Cortex of kidney (tissue), 1 donor: ENCODE data around the gene ASB8.

ENCODE experiments used
- DNase-seq: peaks from one replicate; lab custom pipeline; 2025; lab: John Stamatoyannopoulos, UW

ASB8 gene, protein sequence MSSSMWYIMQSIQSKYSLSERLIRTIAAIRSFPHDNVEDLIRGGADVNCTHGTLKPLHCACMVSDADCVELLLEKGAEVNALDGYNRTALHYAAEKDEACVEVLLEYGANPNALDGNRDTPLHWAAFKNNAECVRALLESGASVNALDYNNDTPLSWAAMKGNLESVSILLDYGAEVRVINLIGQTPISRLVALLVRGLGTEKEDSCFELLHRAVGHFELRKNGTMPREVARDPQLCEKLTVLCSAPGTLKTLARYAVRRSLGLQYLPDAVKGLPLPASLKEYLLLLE

DNA sequence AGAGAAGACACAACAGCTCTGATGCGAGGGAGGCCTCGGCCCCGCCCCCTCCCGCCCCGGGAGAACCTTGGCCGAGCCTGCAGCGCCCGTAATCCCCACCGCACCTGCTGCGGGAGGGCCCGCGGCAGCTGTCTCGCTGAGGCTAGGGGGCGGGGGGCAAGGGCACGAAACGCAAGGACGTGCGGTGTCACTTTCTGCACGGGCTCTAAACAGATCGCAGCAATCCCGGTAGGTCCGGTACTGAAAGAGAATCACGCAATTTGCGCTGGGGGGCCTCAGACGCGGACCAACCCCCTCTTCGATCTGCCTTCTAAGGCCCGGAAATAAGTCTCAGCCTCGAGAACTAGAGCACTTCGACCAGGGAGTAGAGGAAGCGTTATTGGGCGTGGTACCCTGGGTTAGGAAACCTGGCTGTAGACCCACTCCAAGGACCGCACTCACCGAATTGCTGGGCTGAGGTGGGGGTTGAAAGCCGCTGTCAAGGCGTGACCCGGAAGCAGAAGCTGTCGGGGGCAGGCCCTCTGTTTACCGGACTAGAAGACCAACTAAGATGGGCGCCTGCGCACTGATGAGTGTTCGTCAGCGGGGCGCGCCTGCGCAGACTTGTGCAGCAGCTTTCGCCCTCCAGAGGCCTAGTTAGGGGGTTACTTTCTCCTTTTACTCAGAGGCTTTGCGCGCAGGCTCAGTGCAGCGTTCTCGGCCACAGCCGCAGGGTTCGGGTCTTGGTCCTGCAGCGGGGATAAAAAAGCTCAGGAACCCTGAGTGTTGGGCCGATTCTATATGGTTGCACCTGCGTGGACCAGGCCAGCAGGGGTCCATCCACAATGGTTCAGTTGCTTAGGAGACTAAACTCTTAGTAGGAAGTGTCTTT lies at the start of gene ASB8:
TSS of gene ASB8 (minus strand) at position 498 of the 871 bp plus-strand sequence. CDS start 4,019 bp downstream, outside the sequence.
- DNase-seq: peak; percentile 83

DNA sequence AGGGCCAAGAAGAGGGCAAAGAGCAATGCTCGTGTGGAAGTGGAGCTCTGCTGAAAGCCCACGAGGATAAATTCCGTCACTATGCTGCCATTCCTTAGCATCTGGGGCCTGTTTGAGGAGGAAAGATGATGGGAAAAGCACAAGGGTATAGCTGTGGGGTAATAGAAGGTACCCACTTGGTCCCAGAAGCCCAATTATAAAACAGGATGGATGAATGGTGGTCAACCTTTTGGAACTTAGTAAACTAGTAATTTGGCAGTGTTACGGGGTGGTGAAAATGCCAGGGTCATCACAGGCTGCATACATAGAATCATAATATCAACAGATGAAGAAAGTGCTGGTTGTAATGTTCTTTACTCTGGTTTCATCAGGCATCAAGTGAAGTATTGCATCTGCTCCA lies 45.9 kb upstream of the ASB8 start, which contains the start of gene OR10AD1:
TSS of gene OR10AD1 (minus strand) at position 101 of the 400 bp plus-strand sequence. CDS start at position 101, 0 bp downstream.
- DNase-seq: no peak

DNA sequence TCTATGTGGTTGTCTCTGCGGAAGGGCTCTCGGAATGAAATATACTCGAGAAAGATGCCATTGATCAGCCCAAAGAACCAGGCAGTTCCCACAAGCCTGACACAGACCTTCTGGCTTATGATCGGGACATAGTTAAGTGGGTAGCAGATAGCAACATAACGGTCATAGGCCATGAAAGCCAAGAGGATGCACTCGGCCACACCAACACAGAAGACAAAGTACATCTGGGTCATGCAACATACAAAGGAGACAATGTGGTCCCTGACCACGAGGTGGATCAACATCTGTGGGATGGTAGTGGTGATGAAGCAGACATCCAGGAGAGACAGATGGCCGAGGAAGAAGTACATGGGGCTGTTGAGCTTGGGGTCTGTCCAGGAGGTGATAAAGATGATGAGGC lies 45.5 kb upstream of the ASB8 start:
- no peak for DNase-seq

DNA sequence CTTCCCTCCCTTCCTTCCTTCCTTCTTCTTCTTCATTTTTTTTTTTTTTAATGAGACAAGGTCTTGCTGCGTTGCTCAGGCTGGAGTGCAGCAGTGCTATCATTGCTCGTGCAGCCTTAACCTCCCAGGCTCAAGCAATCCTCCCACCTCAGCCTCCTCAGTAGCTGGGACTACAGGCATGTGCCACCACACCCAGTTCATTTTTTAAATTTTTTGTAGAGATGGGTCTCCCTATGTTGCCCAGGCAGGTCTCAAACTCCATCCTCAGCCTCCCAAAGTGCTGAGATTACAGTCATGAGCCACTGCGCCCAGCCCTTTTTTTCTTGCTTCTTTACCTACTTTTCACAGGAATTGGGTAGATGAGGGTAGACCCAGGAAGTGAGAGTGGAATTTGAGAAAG lies 44.2 kb upstream of the ASB8 start:
- DNase-seq: no peak

DNA sequence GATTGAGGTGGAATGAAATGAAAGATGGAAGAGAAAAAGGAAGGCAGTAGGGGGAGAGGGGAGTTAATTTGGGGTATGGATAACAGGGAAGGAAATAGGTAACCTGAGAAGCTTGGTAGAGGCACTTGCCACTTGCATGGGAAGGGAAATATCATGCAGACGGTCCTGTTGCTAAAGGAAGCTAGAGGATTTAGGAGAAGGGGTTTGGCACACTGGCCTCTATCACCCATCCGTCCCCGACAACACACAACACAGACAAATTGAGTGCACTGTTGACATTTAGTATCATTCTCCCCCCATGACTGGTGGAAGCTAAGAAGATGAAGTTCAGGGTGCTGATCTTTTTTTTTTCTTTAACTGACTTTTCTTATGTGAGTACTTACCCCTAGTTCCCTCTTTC lies 43.8 kb upstream of the ASB8 start:
- no peak for DNase-seq

DNA sequence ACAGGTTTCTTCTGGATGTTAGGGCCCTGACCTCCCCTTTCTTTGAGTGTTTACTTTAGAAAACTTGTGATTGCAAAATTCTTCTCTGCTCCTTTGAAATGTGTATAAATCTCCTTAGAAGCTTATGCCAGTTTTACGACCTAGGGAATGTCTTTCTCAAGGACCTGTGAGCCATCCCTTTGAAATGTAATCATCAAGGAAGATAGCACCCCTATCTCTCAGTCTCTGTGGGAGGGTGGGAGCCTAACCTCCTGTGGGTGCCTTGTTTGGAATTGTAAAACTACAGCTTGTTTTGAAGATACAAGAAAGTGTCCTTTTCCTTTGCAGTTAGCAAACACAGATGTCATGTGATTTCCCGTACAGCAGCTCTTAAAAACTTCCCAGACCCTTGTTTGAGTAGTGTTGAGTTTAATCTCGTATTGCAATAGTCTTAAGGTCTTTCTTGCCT lies 42.5 kb upstream of the ASB8 start:
- DNase-seq: no peak

DNA sequence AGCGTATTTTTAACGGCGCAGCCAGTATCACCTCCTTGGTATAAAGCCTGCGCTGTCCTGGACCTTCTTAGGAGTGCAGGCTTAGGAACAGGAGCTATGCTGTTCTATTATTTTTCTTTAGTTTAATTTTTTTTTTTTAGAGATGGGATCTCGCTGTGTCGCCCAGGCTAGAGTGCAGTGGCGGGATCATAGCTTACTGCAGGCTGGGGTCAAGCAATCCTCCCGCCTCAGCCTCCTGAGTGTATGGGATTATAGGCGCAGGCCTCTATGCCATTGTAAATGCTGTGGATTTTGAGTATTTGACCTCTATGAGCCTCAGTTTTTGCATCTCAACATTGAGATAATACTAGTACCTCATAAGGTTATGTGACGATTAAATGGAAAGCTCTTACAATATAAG lies 41.7 kb upstream of the ASB8 start:
- no peak for DNase-seq

DNA sequence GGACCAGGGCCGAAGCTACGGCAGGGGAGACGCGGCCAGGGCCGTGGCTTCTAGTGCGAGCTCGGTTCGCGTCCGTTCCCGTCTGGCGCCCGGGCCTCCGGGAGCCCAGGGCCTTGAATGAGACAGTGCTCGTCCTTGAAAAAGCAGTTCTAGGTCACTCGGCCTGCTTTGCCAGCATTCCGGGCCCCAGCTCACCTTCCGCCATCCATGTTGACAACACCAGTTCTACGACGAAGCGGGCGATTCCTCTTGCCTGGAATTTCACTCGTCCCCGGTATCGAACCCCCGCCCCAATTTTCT lies 41.3 kb upstream of the ASB8 start:
- no peak for DNase-seq

DNA sequence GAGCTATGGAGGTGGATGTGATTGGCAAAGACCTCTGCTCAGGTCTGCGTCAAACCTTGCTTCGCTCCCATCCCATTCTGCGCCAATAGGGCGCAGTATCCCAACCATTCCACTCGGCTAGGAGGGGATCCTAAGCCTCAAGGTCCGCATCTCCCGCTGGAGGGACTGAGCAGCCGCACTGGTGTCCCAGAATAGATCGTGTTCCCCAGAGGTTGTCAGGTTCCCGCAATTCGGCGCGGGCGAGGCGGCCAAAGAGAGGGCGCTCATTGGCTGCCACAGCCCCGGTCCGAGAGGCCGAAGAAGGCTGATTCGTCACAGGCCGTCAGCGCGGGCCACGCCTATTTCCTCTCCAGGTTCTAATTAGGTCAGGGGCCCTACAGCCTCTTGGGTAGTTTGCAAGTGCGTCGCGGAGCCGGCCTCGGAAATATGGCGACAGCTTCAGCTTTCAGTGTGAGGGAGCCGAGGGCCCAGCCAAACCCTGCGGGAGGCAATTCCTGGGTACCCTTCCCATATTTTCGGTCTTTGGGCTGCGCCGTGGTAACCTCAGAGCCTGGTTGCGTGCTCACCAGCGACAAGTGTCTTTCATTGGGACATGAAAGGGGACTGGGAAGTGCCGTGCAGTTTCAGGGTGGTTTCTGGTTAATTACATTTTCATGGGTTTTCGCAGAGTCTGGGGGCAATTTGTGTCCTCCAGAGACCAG lies 40.8 kb upstream of the ASB8 start:
- no peak for DNase-seq

DNA sequence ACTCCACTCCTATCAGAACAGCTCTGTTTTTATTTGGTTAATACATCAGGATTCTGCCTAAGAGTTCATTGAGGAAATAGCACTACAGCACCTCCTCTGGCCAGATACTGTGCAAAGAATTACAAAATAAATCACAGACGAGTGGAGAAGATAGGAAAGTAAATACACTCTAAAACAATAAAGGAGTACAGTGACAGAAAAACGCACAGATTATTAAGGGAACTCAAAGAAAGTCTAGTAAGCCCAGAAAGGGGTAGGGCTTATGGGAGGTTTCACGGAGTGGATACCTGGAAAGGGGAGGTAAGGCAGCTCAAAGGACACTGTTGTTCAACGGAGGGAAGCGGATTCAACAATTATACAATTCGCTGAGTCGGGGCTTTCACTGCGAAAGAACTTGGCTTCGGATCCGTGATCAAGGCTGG lies 40.2 kb upstream of the ASB8 start:
- DNase-seq: no peak

DNA sequence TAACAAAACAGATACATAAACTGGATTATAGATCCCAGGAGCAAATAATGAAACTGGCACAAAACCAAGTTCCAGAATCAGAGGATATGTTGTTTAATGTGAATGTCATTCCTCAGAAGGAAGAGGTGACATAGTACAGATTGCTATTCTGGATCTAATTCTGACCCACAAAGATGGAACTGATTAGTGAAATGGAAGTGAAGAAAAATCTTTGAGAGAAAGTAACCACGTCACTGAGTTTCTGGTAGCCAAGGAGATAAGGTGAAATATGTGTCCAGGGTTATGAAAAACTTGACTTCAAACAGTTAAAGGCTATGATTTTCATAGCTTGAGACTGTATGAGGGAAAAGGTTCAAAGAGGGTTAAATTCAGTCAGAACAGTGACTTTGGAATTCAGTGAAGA lies 37.5 kb upstream of the ASB8 start:
- DNase-seq: no peak

DNA sequence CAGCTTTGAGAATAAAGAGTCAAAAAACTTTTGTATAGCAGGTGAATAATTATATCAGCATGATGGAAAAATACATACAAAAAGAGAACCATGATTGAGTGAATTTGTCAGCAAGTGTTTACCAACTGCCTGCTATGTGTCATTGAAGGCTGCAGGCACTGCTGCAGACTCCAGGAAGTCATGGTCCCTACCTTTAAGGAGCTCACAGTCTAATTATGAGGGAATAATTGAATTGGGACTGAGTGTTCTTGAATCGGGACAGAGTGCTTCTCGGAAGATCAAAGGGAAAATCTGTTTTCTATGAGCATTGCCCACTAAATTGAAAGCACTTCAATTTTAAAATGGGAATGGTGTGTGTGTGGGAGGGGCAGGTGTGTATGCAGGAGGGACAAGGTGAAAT lies 36.3 kb upstream of the ASB8 start:
- no peak for DNase-seq

DNA sequence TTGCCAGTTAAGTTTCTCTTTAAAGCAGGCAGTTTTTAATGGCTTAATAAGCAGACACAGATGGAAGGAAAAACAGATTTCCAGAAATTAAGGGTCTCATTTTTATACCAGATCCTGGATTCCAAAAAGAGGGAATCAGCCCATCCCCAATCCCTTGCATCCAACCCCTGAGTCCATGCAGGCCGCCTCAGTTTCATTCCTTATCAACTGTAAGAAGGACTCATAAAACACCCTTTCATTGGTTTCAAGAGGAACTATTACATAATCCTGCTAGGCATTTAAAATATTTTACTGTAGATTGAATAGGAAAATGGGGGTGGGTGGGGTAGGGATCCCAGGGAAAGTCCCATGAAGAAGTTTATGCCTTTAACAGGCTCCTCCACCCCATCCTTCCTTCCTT lies 35.5 kb upstream of the ASB8 start:
- DNase-seq: no peak

DNA sequence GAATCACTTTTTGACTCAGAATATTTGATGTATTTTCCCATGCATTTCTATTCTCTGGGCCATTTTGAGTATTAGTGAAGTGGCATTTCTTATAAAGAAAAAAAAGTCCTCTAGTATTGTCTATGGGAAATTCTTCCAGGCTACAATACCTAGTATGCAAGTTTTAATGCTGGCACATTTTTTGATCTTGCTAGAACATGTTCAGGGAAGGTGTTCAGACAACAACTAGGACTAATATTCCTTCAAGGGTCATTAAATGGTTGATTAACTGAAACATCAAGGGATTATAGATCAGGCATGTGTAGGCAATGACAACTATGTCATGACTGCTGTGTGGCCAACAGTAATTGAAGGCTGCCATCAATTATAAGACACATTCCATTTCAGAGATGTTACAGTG lies 33.8 kb upstream of the ASB8 start:
- no peak for DNase-seq

DNA sequence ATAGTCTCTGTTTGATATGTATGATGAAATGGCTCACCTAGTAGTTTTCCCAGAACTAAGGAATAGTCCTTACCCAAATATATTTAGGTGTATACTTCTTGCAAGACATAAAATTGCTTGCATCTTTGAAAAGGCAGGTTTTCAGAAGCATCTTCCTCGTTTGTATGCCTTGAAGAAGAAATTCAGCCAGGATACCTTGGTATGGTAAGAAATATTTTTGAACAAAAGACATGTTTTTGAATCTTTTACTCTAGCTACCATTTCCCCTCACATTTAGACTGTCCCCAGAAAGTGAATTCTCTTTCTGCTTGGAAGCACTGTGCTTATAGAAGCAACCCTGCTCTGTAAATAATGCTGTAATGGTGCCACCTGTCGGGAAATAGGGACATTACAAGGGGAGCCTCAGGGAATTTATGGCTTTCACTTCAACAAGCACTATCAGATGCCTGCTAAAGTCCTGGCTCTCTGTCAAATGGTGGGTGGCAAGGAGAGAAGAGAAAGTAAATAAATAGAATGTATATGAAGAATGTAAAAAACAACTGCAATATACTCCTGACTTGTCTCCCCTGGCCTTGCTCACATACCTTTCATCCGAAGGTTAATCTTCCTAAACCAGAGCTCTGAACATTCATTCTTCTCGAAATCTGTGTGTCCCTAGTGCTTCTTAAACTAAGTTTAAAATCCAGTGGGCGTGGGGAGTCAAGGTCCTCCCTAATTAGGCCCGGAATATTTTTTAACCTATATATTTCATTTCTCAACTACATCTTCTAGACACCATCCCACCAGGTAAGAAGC lies 32.2 kb upstream of the ASB8 start:
- DNase-seq: no peak

DNA sequence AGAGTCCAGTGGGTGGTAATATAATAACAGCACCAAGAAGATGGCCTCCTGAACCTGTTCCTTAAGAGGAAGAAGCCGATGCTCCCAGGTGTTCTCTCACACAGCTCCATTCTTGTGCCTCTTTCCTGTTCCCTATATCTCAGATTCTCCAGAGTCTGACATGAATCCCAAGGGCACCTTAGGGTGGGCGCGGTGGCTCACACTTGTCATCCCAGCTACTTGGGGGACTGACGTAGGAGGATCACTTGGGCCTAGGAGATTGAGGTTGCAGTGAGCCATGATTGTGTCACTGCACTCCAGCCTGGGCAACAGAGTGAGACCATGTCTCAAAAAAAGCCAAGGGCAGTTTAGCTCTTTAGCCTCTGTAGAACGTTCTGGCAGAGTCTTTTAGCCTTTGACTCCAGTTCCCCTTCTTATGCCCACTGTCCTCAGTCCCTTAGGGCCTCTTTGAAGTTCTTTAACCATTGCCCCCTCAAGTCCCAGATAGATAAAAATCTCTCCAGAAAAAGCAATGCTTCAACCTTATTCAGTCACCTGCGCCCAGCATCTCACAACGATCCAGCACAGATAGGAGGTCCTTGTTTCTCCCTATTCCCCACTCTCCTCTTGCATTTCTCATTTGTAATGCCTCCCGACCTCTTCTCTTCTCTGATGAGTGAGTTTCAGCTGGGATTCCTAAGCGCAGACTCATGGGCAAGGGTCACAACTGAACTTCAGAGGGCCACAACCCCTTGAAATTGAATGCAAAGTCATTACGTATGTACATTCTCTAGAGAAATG lies 30.8 kb upstream of the ASB8 start:
- DNase-seq: no peak

DNA sequence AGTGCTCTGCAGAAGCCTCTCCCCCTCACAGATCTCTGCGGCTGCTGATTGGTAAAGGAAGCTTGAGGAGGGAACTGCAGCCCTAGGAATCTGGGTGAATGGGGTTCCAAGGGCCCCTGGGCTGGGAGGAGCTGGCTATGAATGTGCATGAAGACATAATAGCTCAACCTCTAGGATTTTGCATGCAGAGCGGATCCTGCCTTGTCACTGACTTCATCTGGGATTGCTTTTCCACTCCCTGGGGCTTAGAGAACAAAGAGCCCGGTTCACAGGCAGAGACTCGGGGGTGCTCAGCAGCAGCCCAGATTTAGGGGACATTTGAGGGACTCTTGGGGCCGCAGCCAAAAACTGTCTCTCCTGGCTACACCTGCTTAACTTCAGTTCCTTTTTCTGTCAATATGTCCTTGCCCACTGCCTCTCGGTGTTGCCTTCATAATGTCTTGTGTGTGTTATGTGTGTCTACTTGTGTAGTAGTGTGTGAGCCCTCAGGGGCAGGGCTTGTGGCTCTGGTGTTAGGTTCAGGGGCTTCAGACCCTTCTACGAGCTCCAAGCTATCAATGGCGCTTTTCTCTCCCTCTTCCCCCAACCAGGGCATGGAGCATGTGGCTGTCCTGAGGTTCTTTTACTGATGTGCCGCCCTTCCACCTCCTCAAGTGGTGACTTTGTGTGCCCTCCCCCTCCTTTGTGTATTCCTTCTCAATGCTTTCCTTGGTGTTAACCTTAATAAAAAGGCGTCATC lies 28.0 kb upstream of the ASB8 start:
- no peak for DNase-seq

DNA sequence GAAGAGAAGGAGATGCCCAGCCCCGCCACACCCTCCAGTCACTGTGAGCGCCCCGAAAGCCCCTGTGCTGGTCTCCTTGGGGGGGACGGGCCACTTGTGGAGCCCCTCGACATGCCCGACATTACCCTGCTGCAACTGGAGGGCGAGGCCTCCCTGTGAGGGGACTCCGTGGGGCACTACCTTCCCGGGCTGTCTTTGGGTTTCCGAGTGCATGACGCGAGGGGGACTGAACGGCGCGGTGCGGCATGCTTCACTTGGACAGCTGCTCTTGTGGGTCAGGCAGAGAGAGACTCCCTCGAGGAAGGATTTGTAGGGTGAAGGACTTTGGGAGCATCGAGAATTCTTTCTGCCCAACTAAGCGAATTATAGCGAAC lies 27.2 kb upstream of the ASB8 start:
- DNase-seq: no peak

DNA sequence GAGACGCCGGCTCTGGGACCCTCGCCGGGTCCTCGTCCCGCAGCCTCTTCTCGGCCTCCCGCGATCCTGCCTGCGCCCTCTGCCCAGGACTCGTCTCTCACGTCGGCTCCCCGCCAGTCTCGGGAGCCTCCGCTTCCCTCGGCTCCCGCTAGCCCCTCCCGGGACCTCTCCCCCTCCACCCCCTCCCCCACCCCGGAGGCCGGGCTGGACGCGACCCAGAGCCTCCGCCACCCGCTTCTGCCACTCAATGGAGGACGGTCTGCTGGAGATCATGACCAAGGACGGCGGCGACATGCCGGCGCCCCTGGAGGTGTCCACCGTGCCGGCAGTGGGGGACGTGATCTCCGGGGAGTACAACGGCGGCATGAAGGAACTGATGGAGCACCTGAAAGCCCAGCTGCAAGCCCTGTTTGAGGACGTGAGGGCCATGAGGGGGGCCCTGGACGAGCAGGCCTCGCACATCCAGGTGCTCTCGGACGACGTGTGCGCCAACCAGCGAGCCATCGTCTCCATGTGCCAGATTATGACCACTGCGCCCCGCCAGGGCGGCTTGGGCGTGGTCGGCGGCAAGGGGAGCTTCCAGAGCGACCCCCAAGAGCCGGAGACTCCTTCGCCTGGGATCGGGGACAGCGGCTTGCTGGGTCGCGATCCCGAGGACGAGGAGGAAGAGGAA lies 26.7 kb upstream of the ASB8 start:
- DNase-seq: no peak
